ENCODE measurements around the gene SFPQ. TPM values are rescaled to one million over a fixed set of nuclear protein-coding genes. Genes with fewer than 3 reads are reported as not detected.

The SFPQ gene
- total RNA-seq, 4 donors from 2014 or later: 169 to 431 (median 245) TPM

- no peak for DNase-seq
- peak overlapping the region; percentile 91 to 100 (median 98) for H3K4me3 ChIP-seq
- intact Hi-C loops (cut with DNase I; ENCODE audit: low total_unique reads): no loop called here
- in situ Hi-C loops (cut with MboI; ENCODE audit: low pct_ligation_motif_present in 1 of 4, low pct_unique_long_range_greater_than_20kb in 1 of 4, low sequenced_read_pairs in 3 of 4): loop anchor here in 2 of 4 donors (25.0 kb wide), 1 partner anchor 371 kb away; the partner anchor contains the start of genes KIAA0319L (in 2 of the 2), NCDN (in 2 of the 2) and TFAP2E (in 2 of the 2)
- TF ChIP-seq EP300 (IDR thresholded peaks at IDR 0.05; ENCODE audit: low read depth) (no peak), POLR2AphosphoS5 (IDR thresholded peaks at IDR 0.05) (no peak), POLR2A (IDR thresholded peaks at IDR 0.05) (no peak)
- TF ChIP-seq, protein P1, sequence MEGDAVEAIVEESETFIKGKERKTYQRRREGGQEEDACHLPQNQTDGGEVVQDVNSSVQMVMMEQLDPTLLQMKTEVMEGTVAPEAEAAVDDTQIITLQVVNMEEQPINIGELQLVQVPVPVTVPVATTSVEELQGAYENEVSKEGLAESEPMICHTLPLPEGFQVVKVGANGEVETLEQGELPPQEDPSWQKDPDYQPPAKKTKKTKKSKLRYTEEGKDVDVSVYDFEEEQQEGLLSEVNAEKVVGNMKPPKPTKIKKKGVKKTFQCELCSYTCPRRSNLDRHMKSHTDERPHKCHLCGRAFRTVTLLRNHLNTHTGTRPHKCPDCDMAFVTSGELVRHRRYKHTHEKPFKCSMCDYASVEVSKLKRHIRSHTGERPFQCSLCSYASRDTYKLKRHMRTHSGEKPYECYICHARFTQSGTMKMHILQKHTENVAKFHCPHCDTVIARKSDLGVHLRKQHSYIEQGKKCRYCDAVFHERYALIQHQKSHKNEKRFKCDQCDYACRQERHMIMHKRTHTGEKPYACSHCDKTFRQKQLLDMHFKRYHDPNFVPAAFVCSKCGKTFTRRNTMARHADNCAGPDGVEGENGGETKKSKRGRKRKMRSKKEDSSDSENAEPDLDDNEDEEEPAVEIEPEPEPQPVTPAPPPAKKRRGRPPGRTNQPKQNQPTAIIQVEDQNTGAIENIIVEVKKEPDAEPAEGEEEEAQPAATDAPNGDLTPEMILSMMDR (IDR thresholded peaks at IDR 0.05): no peak
- H3K27ac ChIP-seq: peak overlapping the region; percentile 99 to 100 (median 100)
- WGBS, 2 donors (ENCODE audit: low coverage in 1 of 2): 0 to 1% methylated on average over 6 to 20 of the region's 25 CpGs
- no peaks in the 10 kb centered on the region for H3K9me3 ChIP-seq
- H3K4me1 ChIP-seq: peaks cover 21 to 54% (median 28%) of the 10 kb centered on the region in 4 donors
- no peaks in the 10 kb centered on the region for H3K27me3 ChIP-seq
- H3K36me3 ChIP-seq: peaks cover 0 to 44% (median 19%) of the 10 kb centered on the region in 4 donors
Measured at GRCh38 chr1:35191429-35192055, 1.4 kb downstream of the SFPQ start.

- Histone ChIP-seq H3K9me3 (no peaks in the 10 kb centered on the region), H3K36me3 (peaks cover 0 to 52% (median 24%) of the 10 kb centered on the region in 4 donors), H3K27me3 (no peaks in the 10 kb centered on the region), H3K4me3 (peak overlapping the region; percentile 91 to 100 (median 98)), H3K27ac (peak overlapping the region; percentile 99 to 100 (median 100)), H3K4me1 (peaks cover 27 to 60% (median 33%) of the 10 kb centered on the region in 4 donors)
- intact Hi-C loops (cut with DNase I; ENCODE audit: low total_unique reads) (no loop called here), in situ Hi-C loops (cut with MboI; ENCODE audit: low pct_ligation_motif_present in 1 of 4, low pct_unique_long_range_greater_than_20kb in 1 of 4, low sequenced_read_pairs in 3 of 4) (loop anchor here in 2 of 4 donors (25.0 kb wide), 1 partner anchor 372 kb away; the partner anchor contains the start of genes KIAA0319L (in 2 of the 2), NCDN (in 2 of the 2) and TFAP2E (in 2 of the 2))
- DNase-seq: no peak
- TF ChIP-seq, protein P1 (IDR thresholded peaks at IDR 0.05): no peak
- no peak for TF ChIP-seq EP300 (IDR thresholded peaks at IDR 0.05; ENCODE audit: low read depth)
- TF ChIP-seq POLR2AphosphoS5 (IDR thresholded peaks at IDR 0.05): no peak
- TF ChIP-seq POLR2A (IDR thresholded peaks at IDR 0.05): no peak
- 2 to 3% methylated on average over 6 of the region's 6 CpGs for WGBS, 2 donors (ENCODE audit: low coverage in 1 of 2)
Measured at GRCh38 chr1:35190784-35191183, 2.2 kb downstream of the SFPQ start.

GRCh38 chr1:35188578-35189392 lies 4.2 kb downstream of the SFPQ start:
- no peaks in the 10 kb centered on the region for H3K9me3 ChIP-seq
- in situ Hi-C loops (cut with MboI; ENCODE audit: low pct_ligation_motif_present in 1 of 4, low pct_unique_long_range_greater_than_20kb in 1 of 4, low sequenced_read_pairs in 3 of 4) (loop anchor here in 2 of 4 donors (25.0 kb wide), 1 partner anchor 374 kb away; the partner anchor contains the start of genes KIAA0319L (in 2 of the 2), NCDN (in 2 of the 2) and TFAP2E (in 2 of the 2)), intact Hi-C loops (cut with DNase I; ENCODE audit: low total_unique reads) (no loop called here)
- DNase-seq: no peak
- peak overlapping the region in 1 of 4 donors; percentile 100 for H3K4me3 ChIP-seq
- H3K27me3 ChIP-seq: no peaks in the 10 kb centered on the region
- H3K4me1 ChIP-seq: peaks cover 26 to 75% (median 33%) of the 10 kb centered on the region in 4 donors
- H3K36me3 ChIP-seq: peaks cover 0 to 72% (median 34%) of the 10 kb centered on the region in 4 donors
- H3K27ac ChIP-seq: no peak overlapping the region
- 64 to 80% methylated on average over 11 to 20 of the region's 20 CpGs for WGBS, 2 donors (ENCODE audit: low coverage in 1 of 2)
- no peak for TF ChIP-seq EP300 (IDR thresholded peaks at IDR 0.05; ENCODE audit: low read depth)
- no peak for TF ChIP-seq POLR2AphosphoS5 (IDR thresholded peaks at IDR 0.05)
- no peak for TF ChIP-seq POLR2A (IDR thresholded peaks at IDR 0.05)
- TF ChIP-seq, protein P1 (IDR thresholded peaks at IDR 0.05): no peak
